ENCODE measurements around the gene CCL3.

DNA sequence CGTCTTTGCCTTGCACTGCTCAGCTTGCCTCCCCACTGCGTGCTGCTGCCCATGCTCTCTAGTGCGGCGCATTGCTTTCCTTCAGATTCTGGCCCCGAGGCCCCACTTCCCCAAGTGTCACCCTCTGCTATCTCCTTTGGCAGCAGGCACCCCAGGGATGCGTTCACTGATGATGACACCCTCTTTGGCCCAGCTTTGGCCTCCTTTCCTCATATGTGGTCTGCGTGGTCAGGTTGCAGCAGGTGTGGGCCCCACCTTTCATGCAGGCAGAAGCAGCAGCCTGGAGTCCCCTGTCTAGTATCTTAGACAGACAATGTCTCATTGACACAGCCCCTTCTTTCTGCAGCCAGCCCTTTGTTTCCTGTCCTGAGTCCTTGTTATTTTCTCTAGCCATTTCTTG is 4.8 kb upstream of the CCL3 start:
- TF ChIP-seq, protein P1, sequence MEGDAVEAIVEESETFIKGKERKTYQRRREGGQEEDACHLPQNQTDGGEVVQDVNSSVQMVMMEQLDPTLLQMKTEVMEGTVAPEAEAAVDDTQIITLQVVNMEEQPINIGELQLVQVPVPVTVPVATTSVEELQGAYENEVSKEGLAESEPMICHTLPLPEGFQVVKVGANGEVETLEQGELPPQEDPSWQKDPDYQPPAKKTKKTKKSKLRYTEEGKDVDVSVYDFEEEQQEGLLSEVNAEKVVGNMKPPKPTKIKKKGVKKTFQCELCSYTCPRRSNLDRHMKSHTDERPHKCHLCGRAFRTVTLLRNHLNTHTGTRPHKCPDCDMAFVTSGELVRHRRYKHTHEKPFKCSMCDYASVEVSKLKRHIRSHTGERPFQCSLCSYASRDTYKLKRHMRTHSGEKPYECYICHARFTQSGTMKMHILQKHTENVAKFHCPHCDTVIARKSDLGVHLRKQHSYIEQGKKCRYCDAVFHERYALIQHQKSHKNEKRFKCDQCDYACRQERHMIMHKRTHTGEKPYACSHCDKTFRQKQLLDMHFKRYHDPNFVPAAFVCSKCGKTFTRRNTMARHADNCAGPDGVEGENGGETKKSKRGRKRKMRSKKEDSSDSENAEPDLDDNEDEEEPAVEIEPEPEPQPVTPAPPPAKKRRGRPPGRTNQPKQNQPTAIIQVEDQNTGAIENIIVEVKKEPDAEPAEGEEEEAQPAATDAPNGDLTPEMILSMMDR (IDR thresholded peaks at IDR 0.05), result no peak
- TF ChIP-seq POLR2A (IDR thresholded peaks at IDR 0.05), result no peak

Measured in uterus (tissue), 2 donors.